Measurements from ENCODE around the gene TMEM185A.
"Not testable (repeated sequence)": the region's sequence is repeated elsewhere in the genome, so short reads cannot be mapped to it uniquely, and the experiment has no call there.

TMEM185A gene

GRCh38 chrX:149631234-149632165 is at the start of gene TMEM185A:
Gene TMEM185A (minus strand): TSS chrX:149631792. CDS start chrX:149631580, 212 bp downstream.
- DNase-seq (ENCODE audit: low read depth in 1 of 2, low spot score in 1 of 2) = peak; percentile 43 to 62

GRCh38 chrX:149681182-149681581 is 49.6 kb upstream of the TMEM185A start:
- no peak for DNase-seq (ENCODE audit: low read depth in 1 of 2, low spot score in 1 of 2)

GRCh38 chrX:149679164-149679678 is 47.6 kb upstream of the TMEM185A start:
- not testable (repeated sequence) for DNase-seq (ENCODE audit: low read depth in 1 of 2, low spot score in 1 of 2)

- DNase-seq (ENCODE audit: low read depth in 1 of 2, low spot score in 1 of 2) = not testable (repeated sequence)
Observed at GRCh38 chrX:149675554-149675953, 44.0 kb upstream of the TMEM185A start.

- DNase-seq (ENCODE audit: low read depth in 1 of 2, low spot score in 1 of 2) = not testable (repeated sequence)
Observed at GRCh38 chrX:149675088-149675487, 43.5 kb upstream of the TMEM185A start.

GRCh38 chrX:149660613-149661012 is 29.0 kb upstream of the TMEM185A start:
- DNase-seq (ENCODE audit: low read depth in 1 of 2, low spot score in 1 of 2) = not testable (repeated sequence)

- DNase-seq (ENCODE audit: low read depth in 1 of 2, low spot score in 1 of 2) = not testable (repeated sequence)
Observed at GRCh38 chrX:149656260-149656884, 24.8 kb upstream of the TMEM185A start.

- no peak for DNase-seq (ENCODE audit: low read depth in 1 of 2, low spot score in 1 of 2)
Observed at GRCh38 chrX:149652232-149652981, 20.8 kb upstream of the TMEM185A start.

GRCh38 chrX:149650162-149650561 is 18.6 kb upstream of the TMEM185A start:
- DNase-seq (ENCODE audit: low read depth in 1 of 2, low spot score in 1 of 2) = no peak

GRCh38 chrX:149648932-149649331 is 17.3 kb upstream of the TMEM185A start:
- DNase-seq (ENCODE audit: low read depth in 1 of 2, low spot score in 1 of 2) = no peak

GRCh38 chrX:149647505-149647904 is 15.9 kb upstream of the TMEM185A start:
- no peak for DNase-seq (ENCODE audit: low read depth in 1 of 2, low spot score in 1 of 2)

- DNase-seq (ENCODE audit: low read depth in 1 of 2, low spot score in 1 of 2) = no peak
Observed at GRCh38 chrX:149643496-149643895, 11.9 kb upstream of the TMEM185A start.

GRCh38 chrX:149641835-149642234 is 10.2 kb upstream of the TMEM185A start:
- DNase-seq (ENCODE audit: low read depth in 1 of 2, low spot score in 1 of 2) = no peak

GRCh38 chrX:149641432-149641831 is 9.8 kb upstream of the TMEM185A start:
- DNase-seq (ENCODE audit: low read depth in 1 of 2, low spot score in 1 of 2) = no peak

- DNase-seq (ENCODE audit: low read depth in 1 of 2, low spot score in 1 of 2) = no peak
Observed at GRCh38 chrX:149639568-149639967, 8.0 kb upstream of the TMEM185A start.

GRCh38 chrX:149638860-149639259 is 7.3 kb upstream of the TMEM185A start:
- DNase-seq (ENCODE audit: low read depth in 1 of 2, low spot score in 1 of 2) = no peak

- DNase-seq (ENCODE audit: low read depth in 1 of 2, low spot score in 1 of 2) = no peak
Observed at GRCh38 chrX:149633511-149633910, 1.9 kb upstream of the TMEM185A start.

- no peak for DNase-seq (ENCODE audit: low read depth in 1 of 2, low spot score in 1 of 2)
Observed at GRCh38 chrX:149630681-149631233, 835 bp downstream of the TMEM185A start.

- DNase-seq (ENCODE audit: low read depth in 1 of 2, low spot score in 1 of 2) = no peak
Observed at GRCh38 chrX:149629730-149630387, 1.7 kb downstream of the TMEM185A start.

GRCh38 chrX:149628768-149629167 is 2.8 kb downstream of the TMEM185A start:
- no peak for DNase-seq (ENCODE audit: low read depth in 1 of 2, low spot score in 1 of 2)

All from activated T-helper 1 cell treated with anti-CD3 and anti-CD28 coated beads, Interleukin-2, amount 50 U/mL, for 16 hours (primary cell).